Activated B cell treated with CpG ODN at 0.5 μM for 24 hours (primary cell): ENCODE data around the gene TNFRSF4. TPM values are rescaled to one million over a fixed set of nuclear protein-coding genes. Genes with fewer than 3 reads are reported as not detected.

Experiments
- ATAC-seq: fragments of 200-7000 bp; cut with Tn5 transposase; one replicate; pipeline ENCODE4 v1.10.0; 2021; ENCODE audit warnings: low read depth, mild to moderate bottlenecking, moderate library complexity
- CTCF ChIA-PET: fragments of 350-600 bp; sonication (Branson Sonifier 250); formaldehyde crosslinking; loops from one replicate; lab custom pipeline; 2021; ENCODE audit warnings: antibody characterized with exemption; lab: Charles Lee
- POLR2A ChIA-PET: fragments of 350-600 bp; sonication (Branson Sonifier 250); formaldehyde crosslinking; loops from one replicate; lab custom pipeline; 2021; ENCODE audit warnings: antibody characterized with exemption; lab: Charles Lee
- DNase-seq: peaks from one replicate; pipeline ENCODE4 v3.0.0; 2022
- H3K27ac Mint-ChIP-seq: one replicate; pipeline ENCODE4 v1.8.0; 2020; ENCODE audit warnings: mixed read lengths
- H3K27me3 Mint-ChIP-seq: one replicate; pipeline ENCODE4 v1.8.0; 2021; ENCODE audit warnings: mixed read lengths
- H3K36me3 Mint-ChIP-seq: one replicate; pipeline ENCODE4 v1.8.0; 2021; ENCODE audit warnings: low read depth, mixed read lengths
- H3K4me1 Mint-ChIP-seq: one replicate; pipeline ENCODE4 v1.8.0; 2021; ENCODE audit warnings: mixed read lengths
- H3K4me3 Mint-ChIP-seq: one replicate; pipeline ENCODE4 v1.8.0; 2020; ENCODE audit warnings: mild to moderate bottlenecking, mixed read lengths
- H3K9me3 Mint-ChIP-seq: one replicate; pipeline ENCODE4 v1.8.0; 2020; ENCODE audit warnings: mixed read lengths
- intact Hi-C: fragments of 100-400 bp; cut with micrococcal nuclease; formaldehyde crosslinking; loops from one replicate; pipeline ENCODE4 v1.15.1; 2024
- total RNA-seq: library from RNA; stranded (reverse); gene quantifications from 2 replicates; pipeline ENCODE4 v1.2.3, GENCODE V29; 2022
- TF ChIP-seq, protein P1 (sequence below): fragments of 200-600 bp; IDR thresholded peaks from one replicate; pipeline ENCODE4 v1.8.0; 2022; ENCODE audit warnings: antibody characterized with exemption, mild to moderate bottlenecking

The TNFRSF4 gene
- total RNA-seq, 1 donor from 2014 or later, result 0.86 TPM

- no peak overlapping the region for H3K27ac Mint-ChIP-seq
- no peak for DNase-seq
- H3K4me3 Mint-ChIP-seq, result no peak overlapping the region
- ChIA-PET CTCF (no interaction called here), POLR2A (no interaction called here)
- intact Hi-C loops, result no loop called here
- H3K27me3 Mint-ChIP-seq, result no peaks in the 10 kb centered on the region
- peaks cover 67% of the 10 kb centered on the region for H3K36me3 Mint-ChIP-seq
- no peaks in the 10 kb centered on the region for H3K9me3 Mint-ChIP-seq
- TF ChIP-seq, protein P1, sequence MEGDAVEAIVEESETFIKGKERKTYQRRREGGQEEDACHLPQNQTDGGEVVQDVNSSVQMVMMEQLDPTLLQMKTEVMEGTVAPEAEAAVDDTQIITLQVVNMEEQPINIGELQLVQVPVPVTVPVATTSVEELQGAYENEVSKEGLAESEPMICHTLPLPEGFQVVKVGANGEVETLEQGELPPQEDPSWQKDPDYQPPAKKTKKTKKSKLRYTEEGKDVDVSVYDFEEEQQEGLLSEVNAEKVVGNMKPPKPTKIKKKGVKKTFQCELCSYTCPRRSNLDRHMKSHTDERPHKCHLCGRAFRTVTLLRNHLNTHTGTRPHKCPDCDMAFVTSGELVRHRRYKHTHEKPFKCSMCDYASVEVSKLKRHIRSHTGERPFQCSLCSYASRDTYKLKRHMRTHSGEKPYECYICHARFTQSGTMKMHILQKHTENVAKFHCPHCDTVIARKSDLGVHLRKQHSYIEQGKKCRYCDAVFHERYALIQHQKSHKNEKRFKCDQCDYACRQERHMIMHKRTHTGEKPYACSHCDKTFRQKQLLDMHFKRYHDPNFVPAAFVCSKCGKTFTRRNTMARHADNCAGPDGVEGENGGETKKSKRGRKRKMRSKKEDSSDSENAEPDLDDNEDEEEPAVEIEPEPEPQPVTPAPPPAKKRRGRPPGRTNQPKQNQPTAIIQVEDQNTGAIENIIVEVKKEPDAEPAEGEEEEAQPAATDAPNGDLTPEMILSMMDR, result no peak
- no peak for ATAC-seq
- H3K4me1 Mint-ChIP-seq, result no peaks in the 10 kb centered on the region
Measured at GRCh38 chr1:1223891-1224290, 9.9 kb upstream of the TNFRSF4 start.

DNA sequence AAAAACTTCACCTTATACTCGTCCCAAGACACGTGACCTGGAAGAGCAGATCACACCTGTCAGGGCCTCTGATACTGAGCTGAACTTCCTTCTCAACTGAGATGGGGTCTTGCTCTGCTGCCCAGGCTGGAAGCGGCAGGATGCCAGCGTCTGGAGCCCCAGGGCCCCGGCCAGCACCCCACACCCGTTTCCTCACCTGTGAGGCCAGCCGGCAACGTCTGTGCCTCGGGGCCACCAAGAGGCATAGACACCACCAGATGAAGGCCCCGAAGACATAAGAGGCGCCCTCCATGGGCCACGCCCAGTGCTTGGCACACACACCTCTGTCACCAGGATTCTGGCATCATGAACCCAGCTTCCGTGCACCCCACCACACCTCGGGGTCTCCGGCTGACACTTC is 9.4 kb upstream of the TNFRSF4 start:
- DNase-seq (no peak), ATAC-seq (no peak)
- CTCF ChIA-PET, result no interaction called here
- H3K9me3 Mint-ChIP-seq, result no peaks in the 10 kb centered on the region
- TF ChIP-seq, protein P1, result no peak
- intact Hi-C loops, result no loop called here
- H3K27ac Mint-ChIP-seq, result no peak overlapping the region
- no peaks in the 10 kb centered on the region for H3K4me1 Mint-ChIP-seq
- no peaks in the 10 kb centered on the region for H3K27me3 Mint-ChIP-seq
- H3K36me3 Mint-ChIP-seq, result peaks cover 68% of the 10 kb centered on the region
- no peak overlapping the region for H3K4me3 Mint-ChIP-seq
- POLR2A ChIA-PET, result no interaction called here

DNA sequence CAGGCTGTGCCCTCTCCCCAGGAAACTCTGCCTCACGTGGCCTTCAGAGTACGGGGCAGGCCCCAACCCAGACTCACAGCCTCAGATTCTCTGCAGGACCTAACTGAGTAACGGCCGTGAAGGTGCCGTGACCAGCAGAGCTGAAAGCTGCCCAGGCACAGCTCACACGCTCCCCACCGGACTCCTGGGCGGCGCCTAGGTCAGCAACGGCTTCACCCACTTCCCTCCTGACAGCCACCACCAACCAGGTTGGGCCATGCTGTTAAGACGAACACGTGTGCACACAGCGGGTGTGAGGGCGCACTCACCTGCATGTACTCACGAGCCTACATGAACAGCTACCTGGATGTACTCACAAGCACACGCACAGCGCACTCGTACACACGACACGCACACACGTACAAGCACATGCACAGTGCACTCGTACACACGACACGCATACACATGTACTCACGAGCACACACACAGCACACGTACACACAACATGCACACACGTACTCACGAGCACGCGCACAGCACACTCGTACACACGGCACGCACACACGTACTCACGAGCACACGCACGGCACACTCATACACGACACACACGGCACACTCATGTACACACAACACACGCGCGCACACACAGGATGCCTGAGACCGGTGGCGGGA is 8.7 kb upstream of the TNFRSF4 start:
- DNase-seq (no peak), ATAC-seq (no peak)
- Mint-ChIP-seq H3K27ac (no peak overlapping the region), H3K27me3 (no peaks in the 10 kb centered on the region), H3K4me1 (peaks cover 3% of the 10 kb centered on the region), H3K9me3 (no peaks in the 10 kb centered on the region), H3K4me3 (no peak overlapping the region), H3K36me3 (peaks cover 73% of the 10 kb centered on the region)
- intact Hi-C loops, result no loop called here
- POLR2A ChIA-PET, result interaction anchor here (0.7 kb wide), 1 partner anchor 8 kb away, joined by 3 read pairs; no protein-coding TSS in a partner anchor
- TF ChIP-seq, protein P1, result no peak
- CTCF ChIA-PET, result no interaction called here

DNA sequence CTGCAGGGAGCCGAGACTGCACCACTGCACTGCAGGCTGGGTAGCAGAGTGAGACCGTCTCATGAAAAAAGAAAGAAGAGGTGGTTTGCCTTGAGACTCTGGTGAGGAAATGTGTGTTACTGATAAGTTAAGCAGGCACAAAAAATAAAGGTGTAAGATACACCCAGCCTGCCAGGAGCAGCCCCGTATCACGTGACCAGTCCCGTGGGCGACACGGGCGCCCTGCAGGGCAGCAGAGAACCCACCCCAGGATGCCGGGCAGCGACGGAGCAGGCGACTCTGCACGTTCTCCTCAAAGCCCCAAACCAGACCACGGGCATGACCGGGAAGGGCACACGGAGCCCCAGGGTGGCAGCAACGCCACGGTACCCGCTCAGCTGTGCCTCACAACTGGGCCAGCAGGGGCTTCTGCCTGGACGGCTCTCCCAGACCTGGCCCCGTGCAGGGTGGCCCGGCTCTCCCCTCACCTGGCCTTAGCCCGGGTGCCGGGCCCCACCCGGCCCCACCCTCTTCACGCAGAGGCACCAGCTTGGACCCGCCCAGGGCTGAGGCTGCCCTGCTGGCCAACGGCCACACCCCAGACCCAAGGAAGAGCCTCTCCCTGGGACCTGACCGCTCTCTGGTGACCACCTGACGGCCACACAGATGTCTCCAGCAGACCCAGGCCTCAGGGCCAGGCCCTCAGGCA is 8.1 kb upstream of the TNFRSF4 start:
- CTCF ChIA-PET, result no interaction called here

GRCh38 chr1:1220197-1220596 is 6.2 kb upstream of the TNFRSF4 start:
- TF ChIP-seq, protein P1, result no peak
- H3K27ac Mint-ChIP-seq, result no peak overlapping the region

More for the DNA sequence above, 8.1 kb upstream of the TNFRSF4 start:
- no peaks in the 10 kb centered on the region for H3K9me3 Mint-ChIP-seq
- ATAC-seq (no peak), DNase-seq (no peak)
- POLR2A ChIA-PET, result interaction anchor here (0.7 kb wide), 1 partner anchor 9 kb away, joined by 3 read pairs; no protein-coding TSS in a partner anchor
- TF ChIP-seq, protein P1, result no peak
- peaks cover 5% of the 10 kb centered on the region for H3K4me1 Mint-ChIP-seq
- no peaks in the 10 kb centered on the region for H3K27me3 Mint-ChIP-seq
- peaks cover 74% of the 10 kb centered on the region for H3K36me3 Mint-ChIP-seq
- H3K4me3 Mint-ChIP-seq, result no peak overlapping the region
- intact Hi-C loops, result no loop called here
- no peak overlapping the region for H3K27ac Mint-ChIP-seq

More at GRCh38 chr1:1220197-1220596, 6.2 kb upstream of the TNFRSF4 start:
- POLR2A ChIA-PET, result no interaction called here
- H3K4me1 Mint-ChIP-seq, result peaks cover 17% of the 10 kb centered on the region
- H3K36me3 Mint-ChIP-seq, result peaks cover 68% of the 10 kb centered on the region
- H3K27me3 Mint-ChIP-seq, result no peaks in the 10 kb centered on the region
- CTCF ChIA-PET, result no interaction called here
- intact Hi-C loops, result no loop called here
- DNase-seq (no peak), ATAC-seq (no peak)
- no peaks in the 10 kb centered on the region for H3K9me3 Mint-ChIP-seq
- no peak overlapping the region for H3K4me3 Mint-ChIP-seq
